ENCODE results near the gene HFE.

HFE gene

DNA sequence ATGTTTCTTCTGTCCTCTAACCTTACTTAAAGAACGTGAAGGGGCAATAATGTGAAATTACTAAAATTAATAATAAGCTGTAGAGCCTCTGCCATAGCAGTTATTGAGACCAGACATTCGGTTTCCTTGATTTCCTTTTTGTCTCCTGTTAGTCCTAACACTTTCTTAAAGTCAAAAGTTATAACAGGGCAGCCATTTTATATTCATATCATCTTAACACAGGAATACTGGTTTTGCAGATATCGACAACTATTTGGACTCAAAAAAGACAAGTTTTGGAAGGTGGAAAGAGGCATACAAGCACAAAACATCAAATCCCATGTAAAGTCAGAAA is 33.5 kb downstream of the HFE start:
- Histone ChIP-seq H3K9me3 (replicated peaks in 1 of 11) (no peaks in the 10 kb centered on the region), H4K20me1 (peaks cover 17 to 18% (median 18%) of the 10 kb centered on the region in 11 experiments), H3K9ac (no peak overlapping the region), H3K27me3 (no peaks in the 10 kb centered on the region), H3K36me3 (no peaks in the 10 kb centered on the region), H3K4me2 (peak overlapping the region in 3 of 11 experiments; percentile 5 to 91 (median 84); a peak in 3 of 22 replicates), H3K4me3 (no peak overlapping the region), H3K4me1 (peaks cover 11 to 29% (median 14%) of the 10 kb centered on the region in 10 experiments; a peak in 19 of 20 replicates), H3K27ac (peak overlapping the region in 6 of 11 experiments; percentile 95 to 99 (median 97); a peak in 10 of 22 replicates)
- no peak for TF ChIP-seq Cebpa-rat (IDR thresholded peaks at IDR 0.05)

GRCh38 chr6:26121141-26122004 is 34.1 kb downstream of the HFE start:
- Histone ChIP-seq H3K27me3 (no peaks in the 10 kb centered on the region), H4K20me1 (peaks cover 23 to 24% (median 24%) of the 10 kb centered on the region in 11 experiments), H3K27ac (peak overlapping the region; percentile 86 to 99 (median 97); a peak in 19 of 22 replicates), H3K36me3 (peaks cover 0 to 2% (median 0%) of the 10 kb centered on the region in 11 experiments; a peak in 2 of 22 replicates), H3K4me3 (peak overlapping the region in 2 of 10 experiments; percentile 84 to 90; a peak in 2 of 20 replicates), H3K4me1 (peaks cover 11 to 29% (median 14%) of the 10 kb centered on the region in 10 experiments; a peak in 19 of 20 replicates), H3K4me2 (peak overlapping the region; percentile 62 to 91 (median 80); a peak in 20 of 22 replicates), H3K9ac (peak overlapping the region in 7 of 11 experiments; percentile 93 to 99 (median 95); a peak in 6 of 22 replicates), H3K9me3 (replicated peaks in 1 of 11) (no peaks in the 10 kb centered on the region)
- no peak for TF ChIP-seq Cebpa-rat (IDR thresholded peaks at IDR 0.05)

DNA sequence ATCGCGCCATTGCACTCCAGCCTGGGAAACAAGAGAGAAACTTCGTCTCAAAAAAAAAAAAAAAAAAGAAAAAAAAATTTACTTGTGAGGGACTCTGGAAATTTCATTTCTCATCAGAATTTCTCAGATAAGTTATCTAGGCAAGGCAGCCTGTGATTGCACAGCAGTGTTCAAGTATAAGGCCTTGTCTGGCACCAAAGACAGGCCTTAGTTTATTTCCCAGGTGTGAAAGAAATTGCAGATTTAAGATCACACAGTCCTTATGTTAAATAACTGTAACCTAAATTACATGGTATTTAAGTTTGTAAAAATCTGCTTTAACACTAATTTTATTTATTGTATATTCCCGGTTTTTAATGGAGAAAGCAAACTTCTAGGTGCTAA is 34.8 kb downstream of the HFE start:
- Histone ChIP-seq H3K9ac (peak overlapping the region; percentile 85 to 99 (median 95); a peak in 21 of 22 replicates), H3K4me3 (peak overlapping the region; percentile 71 to 96 (median 87); a peak in 16 of 20 replicates), H3K27me3 (no peaks in the 10 kb centered on the region), H3K4me1 (peaks cover 14 to 31% (median 20%) of the 10 kb centered on the region in 10 experiments; a peak in 19 of 20 replicates), H3K36me3 (peaks cover 0 to 8% (median 0%) of the 10 kb centered on the region in 11 experiments; a peak in 4 of 22 replicates), H3K27ac (peak overlapping the region; percentile 86 to 99 (median 97)), H4K20me1 (peaks cover 27 to 30% (median 30%) of the 10 kb centered on the region in 11 experiments), H3K9me3 (replicated peaks in 1 of 11) (no peaks in the 10 kb centered on the region), H3K4me2 (peak overlapping the region; percentile 62 to 91 (median 80))
- no peak for TF ChIP-seq Cebpa-rat (IDR thresholded peaks at IDR 0.05)

DNA sequence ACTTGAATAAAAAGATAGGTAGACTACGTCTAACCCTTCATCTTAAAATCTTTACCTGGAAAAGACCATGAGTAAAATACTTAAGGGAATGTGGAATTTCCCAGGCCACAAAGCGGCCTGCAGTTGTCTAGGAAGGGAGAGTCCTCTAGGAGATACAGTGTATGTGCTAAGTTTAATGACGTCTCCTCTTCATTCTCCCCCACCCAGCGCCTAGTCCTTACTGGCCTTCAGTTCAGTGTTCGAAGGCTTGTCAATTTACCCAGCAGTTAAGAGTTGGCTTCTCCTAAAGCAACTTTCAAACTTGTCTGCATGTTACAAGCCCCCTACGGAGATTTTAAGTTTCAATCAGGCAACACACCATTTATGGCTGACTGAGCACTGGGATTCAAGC is 35.2 kb downstream of the HFE start:
- Histone ChIP-seq H3K4me2 (peak overlapping the region; percentile 62 to 91 (median 80)), H3K27ac (peak overlapping the region; percentile 86 to 99 (median 97)), H3K9ac (peak overlapping the region; percentile 85 to 99 (median 95)), H4K20me1 (peaks cover 30 to 34% (median 34%) of the 10 kb centered on the region in 11 experiments), H3K27me3 (no peaks in the 10 kb centered on the region), H3K4me1 (peaks cover 18 to 35% (median 24%) of the 10 kb centered on the region in 10 experiments), H3K36me3 (peaks cover 0 to 12% (median 3%) of the 10 kb centered on the region in 11 experiments; a peak in 10 of 22 replicates), H3K4me3 (peak overlapping the region; percentile 71 to 96 (median 87)), H3K9me3 (replicated peaks in 1 of 11) (no peaks in the 10 kb centered on the region)
- TF ChIP-seq Cebpa-rat (IDR thresholded peaks at IDR 0.05) = no peak

DNA sequence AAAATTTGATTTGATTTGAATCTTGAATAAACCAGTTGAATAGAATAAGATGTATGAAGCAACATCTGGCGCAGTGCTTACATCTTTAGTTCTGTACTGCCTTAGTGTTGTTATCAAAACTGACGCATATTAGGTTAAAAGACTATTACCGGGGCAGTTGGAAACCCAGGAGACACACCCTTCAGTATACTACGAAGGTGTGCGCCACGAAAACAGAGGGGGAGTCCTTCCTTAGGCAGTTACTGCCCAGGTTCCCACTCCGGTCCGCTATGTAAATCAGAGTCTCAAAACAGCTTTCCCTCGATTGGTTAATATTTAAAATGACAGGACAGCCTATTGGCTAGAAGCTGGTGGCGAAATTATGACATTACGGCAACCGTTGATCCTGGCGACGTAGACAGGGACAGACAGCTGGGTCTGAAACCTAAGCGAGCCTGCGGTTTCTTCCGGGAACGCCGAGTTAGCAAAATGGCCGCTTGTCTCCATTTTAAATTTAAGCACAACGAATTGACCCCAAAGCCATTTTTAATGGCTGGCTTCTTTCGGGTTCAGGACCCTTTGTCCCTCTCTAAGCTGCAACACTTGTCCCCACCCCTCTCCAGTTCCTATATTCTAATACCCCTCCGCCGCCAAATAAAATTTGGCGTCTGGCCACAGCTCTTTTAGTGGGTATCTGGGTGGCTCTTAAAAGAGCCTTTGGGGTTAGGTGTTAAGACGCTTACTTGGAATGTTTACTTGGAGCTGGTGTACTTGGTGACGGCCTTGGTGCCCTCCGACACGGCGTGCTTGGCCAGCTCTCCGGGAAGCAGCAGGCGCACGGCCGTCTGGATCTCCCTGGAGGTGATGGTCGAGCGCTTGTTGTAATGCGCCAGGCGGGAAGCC is 35.8 kb downstream of the HFE start:
- Histone ChIP-seq H3K36me3 (peaks cover 3 to 19% (median 9%) of the 10 kb centered on the region in 11 experiments), H3K27me3 (no peaks in the 10 kb centered on the region)
- TF ChIP-seq Cebpa-rat (IDR thresholded peaks at IDR 0.05) = 0 out of 22 replicates have a peak, but pooled peaks of 1 of the 11 experiments have one; percentile 12

GRCh38 chr6:26123675-26123946 is 36.4 kb downstream of the HFE start:
- H3K4me1 ChIP-seq = peaks cover 30 to 47% (median 35%) of the 10 kb centered on the region in 10 experiments
- peak overlapping the region; percentile 66 to 91 (median 80) for H3K4me2 ChIP-seq
- H3K36me3 ChIP-seq = peaks cover 8 to 25% (median 15%) of the 10 kb centered on the region in 11 experiments
- H3K9ac ChIP-seq = peak overlapping the region; percentile 85 to 99 (median 95)
- H4K20me1 ChIP-seq = peaks cover 39 to 46% (median 46%) of the 10 kb centered on the region in 11 experiments
- no peak for TF ChIP-seq Cebpa-rat (IDR thresholded peaks at IDR 0.05)
- no peaks in the 10 kb centered on the region for H3K9me3 ChIP-seq (replicated peaks in 1 of 11)
- H3K27me3 ChIP-seq = no peaks in the 10 kb centered on the region
- peak overlapping the region; percentile 71 to 96 (median 87) for H3K4me3 ChIP-seq
- peak overlapping the region; percentile 86 to 99 (median 97) for H3K27ac ChIP-seq

More for the DNA sequence above, 35.8 kb downstream of the HFE start:
- Histone ChIP-seq H3K4me3 (peak overlapping the region; percentile 71 to 96 (median 87)), H3K9ac (peak overlapping the region; percentile 85 to 99 (median 95)), H3K27ac (peak overlapping the region; percentile 86 to 99 (median 97)), H3K4me2 (peak overlapping the region; percentile 77 to 91 (median 80)), H3K9me3 (replicated peaks in 1 of 11) (no peaks in the 10 kb centered on the region), H3K4me1 (peaks cover 25 to 41% (median 30%) of the 10 kb centered on the region in 10 experiments), H4K20me1 (peaks cover 36 to 40% (median 40%) of the 10 kb centered on the region in 11 experiments)

- peaks cover 10 to 29% (median 18%) of the 10 kb centered on the region in 11 experiments for H3K36me3 ChIP-seq
- H4K20me1 ChIP-seq = peaks cover 39 to 52% (median 47%) of the 10 kb centered on the region in 11 experiments
- H3K9me3 ChIP-seq (replicated peaks in 1 of 11) = 0 out of 22 replicates have a peak, but pooled peaks cover 0 to under 1% (median 0%) of the 10 kb centered on the region in 11 experiments
- H3K9ac ChIP-seq = peak overlapping the region; percentile 93 to 99 (median 95)
- H3K4me1 ChIP-seq = peaks cover 30 to 47% (median 36%) of the 10 kb centered on the region in 10 experiments
- peak overlapping the region; percentile 71 to 96 (median 87) for H3K4me3 ChIP-seq
- H3K27me3 ChIP-seq = no peaks in the 10 kb centered on the region
- H3K4me2 ChIP-seq = peak overlapping the region; percentile 84 to 95 (median 87)
- no peak for TF ChIP-seq Cebpa-rat (IDR thresholded peaks at IDR 0.05)
- H3K27ac ChIP-seq = peak overlapping the region; percentile 86 to 99 (median 97)
These were observed 36.9 kb downstream of the HFE start for GRCh38 chr6:26123947-26124780.
